ENCODE results near the gene PLXNA2. TPM values are rescaled to one million over a fixed set of nuclear protein-coding genes. Genes with fewer than 3 reads are reported as not detected.

PLXNA2 gene
- total RNA-seq, 2 experiments from 2014 or later: 0.08 TPM; not detected in 1

GRCh38 chr1:208034135-208034534 lies 210.0 kb downstream of the PLXNA2 start:
- no peaks in the 10 kb centered on the region for H3K27me3 Mint-ChIP-seq
- no peak overlapping the region for H3K4me3 Mint-ChIP-seq
- H3K9me3 Mint-ChIP-seq: no peaks in the 10 kb centered on the region
- H3K4me1 Mint-ChIP-seq: no peaks in the 10 kb centered on the region
- no peak for DNase-seq
- H3K27ac Mint-ChIP-seq: no peak overlapping the region
- H3K36me3 Mint-ChIP-seq: no peaks in the 10 kb centered on the region

- Mint-ChIP-seq H3K4me3 (no peak overlapping the region), H3K27ac (no peak overlapping the region), H3K4me1 (no peaks in the 10 kb centered on the region), H3K9me3 (no peaks in the 10 kb centered on the region), H3K27me3 (no peaks in the 10 kb centered on the region), H3K36me3 (no peaks in the 10 kb centered on the region)
- no peak for DNase-seq
These were observed 210.9 kb downstream of the PLXNA2 start for GRCh38 chr1:208033236-208033635.

GRCh38 chr1:208031932-208032320 lies 212.3 kb downstream of the PLXNA2 start:
- no peaks in the 10 kb centered on the region for H3K9me3 Mint-ChIP-seq
- no peaks in the 10 kb centered on the region for H3K27me3 Mint-ChIP-seq
- no peak for DNase-seq
- no peak overlapping the region for H3K4me3 Mint-ChIP-seq
- no peaks in the 10 kb centered on the region for H3K36me3 Mint-ChIP-seq
- H3K4me1 Mint-ChIP-seq: no peaks in the 10 kb centered on the region
- H3K27ac Mint-ChIP-seq: no peak overlapping the region

GRCh38 chr1:208031316-208031931 lies 212.8 kb downstream of the PLXNA2 start:
- no peak overlapping the region for H3K4me3 Mint-ChIP-seq
- no peaks in the 10 kb centered on the region for H3K4me1 Mint-ChIP-seq
- no peaks in the 10 kb centered on the region for H3K27me3 Mint-ChIP-seq
- no peak for DNase-seq
- H3K27ac Mint-ChIP-seq: no peak overlapping the region
- H3K36me3 Mint-ChIP-seq: no peaks in the 10 kb centered on the region
- H3K9me3 Mint-ChIP-seq: no peaks in the 10 kb centered on the region

GRCh38 chr1:208030288-208031091 lies 213.7 kb downstream of the PLXNA2 start:
- H3K27me3 Mint-ChIP-seq: no peaks in the 10 kb centered on the region
- no peaks in the 10 kb centered on the region for H3K9me3 Mint-ChIP-seq
- no peak for DNase-seq
- no peak overlapping the region for H3K4me3 Mint-ChIP-seq
- H3K4me1 Mint-ChIP-seq: no peaks in the 10 kb centered on the region
- no peaks in the 10 kb centered on the region for H3K36me3 Mint-ChIP-seq
- H3K27ac Mint-ChIP-seq: no peak overlapping the region

GRCh38 chr1:208029381-208030287 lies 214.6 kb downstream of the PLXNA2 start:
- Mint-ChIP-seq H3K27ac (no peak overlapping the region), H3K36me3 (no peaks in the 10 kb centered on the region), H3K4me1 (no peaks in the 10 kb centered on the region), H3K4me3 (no peak overlapping the region), H3K27me3 (no peaks in the 10 kb centered on the region), H3K9me3 (no peaks in the 10 kb centered on the region)
- DNase-seq: no peak

GRCh38 chr1:208028526-208028925 lies 215.7 kb downstream of the PLXNA2 start:
- H3K4me1 Mint-ChIP-seq: no peaks in the 10 kb centered on the region
- H3K9me3 Mint-ChIP-seq: no peaks in the 10 kb centered on the region
- no peak overlapping the region for H3K27ac Mint-ChIP-seq
- no peak overlapping the region for H3K4me3 Mint-ChIP-seq
- no peak for DNase-seq
- no peaks in the 10 kb centered on the region for H3K27me3 Mint-ChIP-seq
- H3K36me3 Mint-ChIP-seq: no peaks in the 10 kb centered on the region

- Mint-ChIP-seq H3K4me1 (no peaks in the 10 kb centered on the region), H3K27me3 (no peaks in the 10 kb centered on the region), H3K9me3 (no peaks in the 10 kb centered on the region), H3K4me3 (no peak overlapping the region), H3K36me3 (no peaks in the 10 kb centered on the region), H3K27ac (no peak overlapping the region)
- DNase-seq: no peak
These were observed 216.3 kb downstream of the PLXNA2 start for GRCh38 chr1:208027861-208028260.

GRCh38 chr1:208026880-208027438 lies 217.2 kb downstream of the PLXNA2 start:
- no peaks in the 10 kb centered on the region for H3K36me3 Mint-ChIP-seq
- no peaks in the 10 kb centered on the region for H3K9me3 Mint-ChIP-seq
- no peak overlapping the region for H3K27ac Mint-ChIP-seq
- H3K4me3 Mint-ChIP-seq: no peak overlapping the region
- DNase-seq: no peak
- no peaks in the 10 kb centered on the region for H3K27me3 Mint-ChIP-seq
- no peaks in the 10 kb centered on the region for H3K4me1 Mint-ChIP-seq

- Mint-ChIP-seq H3K27ac (no peak overlapping the region), H3K4me3 (no peak overlapping the region), H3K4me1 (no peaks in the 10 kb centered on the region), H3K9me3 (no peaks in the 10 kb centered on the region), H3K36me3 (no peaks in the 10 kb centered on the region), H3K27me3 (no peaks in the 10 kb centered on the region)
- no peak for DNase-seq
These were observed 219.2 kb downstream of the PLXNA2 start for GRCh38 chr1:208025031-208025430.

- no peaks in the 10 kb centered on the region for H3K27me3 Mint-ChIP-seq
These were observed 219.8 kb downstream of the PLXNA2 start for GRCh38 chr1:208024406-208024805.

GRCh38 chr1:208019257-208019656 lies 224.9 kb downstream of the PLXNA2 start:
- H3K4me1 Mint-ChIP-seq: no peaks in the 10 kb centered on the region
- H3K4me3 Mint-ChIP-seq: no peak overlapping the region
- no peaks in the 10 kb centered on the region for H3K36me3 Mint-ChIP-seq
- H3K27ac Mint-ChIP-seq: no peak overlapping the region
- no peak for DNase-seq
- H3K27me3 Mint-ChIP-seq: no peaks in the 10 kb centered on the region
- H3K9me3 Mint-ChIP-seq: no peaks in the 10 kb centered on the region

More at GRCh38 chr1:208024406-208024805, 219.8 kb downstream of the PLXNA2 start:
- H3K9me3 Mint-ChIP-seq: no peaks in the 10 kb centered on the region
- no peak overlapping the region for H3K27ac Mint-ChIP-seq
- no peak for DNase-seq
- H3K4me1 Mint-ChIP-seq: no peaks in the 10 kb centered on the region
- no peaks in the 10 kb centered on the region for H3K36me3 Mint-ChIP-seq
- H3K4me3 Mint-ChIP-seq: no peak overlapping the region

- H3K4me3 Mint-ChIP-seq: no peak overlapping the region
- no peaks in the 10 kb centered on the region for H3K36me3 Mint-ChIP-seq
- no peaks in the 10 kb centered on the region for H3K4me1 Mint-ChIP-seq
- no peak overlapping the region for H3K27ac Mint-ChIP-seq
- no peaks in the 10 kb centered on the region for H3K27me3 Mint-ChIP-seq
- DNase-seq: no peak
- no peaks in the 10 kb centered on the region for H3K9me3 Mint-ChIP-seq
These were observed 228.9 kb downstream of the PLXNA2 start for GRCh38 chr1:208015255-208015654.

- no peaks in the 10 kb centered on the region for H3K36me3 Mint-ChIP-seq
- no peak overlapping the region for H3K27ac Mint-ChIP-seq
- no peaks in the 10 kb centered on the region for H3K4me1 Mint-ChIP-seq
- no peak overlapping the region for H3K4me3 Mint-ChIP-seq
- H3K9me3 Mint-ChIP-seq: no peaks in the 10 kb centered on the region
- no peak for DNase-seq
- H3K27me3 Mint-ChIP-seq: no peaks in the 10 kb centered on the region
These were observed 231.0 kb downstream of the PLXNA2 start for GRCh38 chr1:208013210-208013609.

GRCh38 chr1:208012721-208013120 lies 231.5 kb downstream of the PLXNA2 start:
- H3K9me3 Mint-ChIP-seq: no peaks in the 10 kb centered on the region
- no peak for DNase-seq
- H3K4me1 Mint-ChIP-seq: no peaks in the 10 kb centered on the region
- no peak overlapping the region for H3K27ac Mint-ChIP-seq
- no peaks in the 10 kb centered on the region for H3K36me3 Mint-ChIP-seq
- no peaks in the 10 kb centered on the region for H3K27me3 Mint-ChIP-seq
- H3K4me3 Mint-ChIP-seq: no peak overlapping the region
